NCI-H2227 (cell line): ENCODE results near the gene STX8.

Experiments used
- DNase-seq: peaks from one replicate; lab custom pipeline; 2025; ENCODE audit not compliant: unreplicated experiment; lab: John Stamatoyannopoulos, UW

STX8 gene

GRCh38 chr17:9230346-9230745 is 345.3 kb downstream of the STX8 start:
- no peak for DNase-seq

DNA sequence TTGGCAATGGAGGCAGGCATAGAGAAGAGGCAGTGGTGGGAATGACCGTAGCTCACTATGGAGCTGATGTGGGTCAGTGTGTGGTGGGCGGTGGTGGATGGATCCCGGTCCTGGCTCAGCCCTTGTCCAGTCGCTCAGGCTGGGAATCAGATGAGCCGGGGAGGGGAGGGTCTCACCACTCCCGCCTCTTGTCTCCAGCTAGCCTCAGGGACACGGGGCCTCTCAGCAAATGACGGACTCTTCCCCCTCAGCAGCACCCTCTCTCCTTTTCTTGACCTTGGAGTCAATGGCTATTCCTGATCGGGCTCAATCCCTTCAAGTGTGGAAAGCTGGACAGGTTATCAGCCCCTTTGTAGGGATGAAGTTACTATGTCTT is 345.8 kb downstream of the STX8 start:
- no peak for DNase-seq

DNA sequence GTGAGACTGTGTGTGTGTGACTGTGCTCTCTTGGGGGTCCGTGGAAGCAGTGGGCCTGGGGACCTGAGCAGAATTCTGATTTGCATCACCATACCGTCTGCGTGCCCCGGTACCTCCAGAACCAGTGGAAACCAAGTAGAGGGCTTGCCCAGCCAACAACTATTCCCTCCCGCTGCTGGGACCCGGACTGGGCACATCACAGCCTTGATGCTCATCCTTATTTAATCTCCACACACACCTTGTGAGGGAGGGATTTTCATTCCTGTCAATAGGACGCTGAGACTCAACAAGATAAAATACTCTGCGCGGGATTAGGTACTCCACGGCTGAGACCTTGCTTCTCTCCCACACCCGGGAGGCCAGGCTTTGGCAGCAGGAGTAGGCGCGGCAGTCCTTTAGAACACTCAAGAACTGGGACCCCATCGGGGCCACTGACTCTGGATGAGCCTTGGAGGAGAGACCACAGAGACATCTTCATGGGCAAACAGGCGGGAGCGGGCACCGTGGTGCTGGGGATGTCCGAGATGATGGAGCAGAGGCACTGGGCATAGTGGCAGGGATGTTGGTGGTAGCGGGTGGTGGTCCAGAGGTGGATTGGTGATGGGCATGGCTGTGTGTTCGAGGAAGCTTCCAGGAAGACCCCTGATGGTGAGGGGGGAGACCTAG is 346.3 kb downstream of the STX8 start:
- DNase-seq, result no peak

DNA sequence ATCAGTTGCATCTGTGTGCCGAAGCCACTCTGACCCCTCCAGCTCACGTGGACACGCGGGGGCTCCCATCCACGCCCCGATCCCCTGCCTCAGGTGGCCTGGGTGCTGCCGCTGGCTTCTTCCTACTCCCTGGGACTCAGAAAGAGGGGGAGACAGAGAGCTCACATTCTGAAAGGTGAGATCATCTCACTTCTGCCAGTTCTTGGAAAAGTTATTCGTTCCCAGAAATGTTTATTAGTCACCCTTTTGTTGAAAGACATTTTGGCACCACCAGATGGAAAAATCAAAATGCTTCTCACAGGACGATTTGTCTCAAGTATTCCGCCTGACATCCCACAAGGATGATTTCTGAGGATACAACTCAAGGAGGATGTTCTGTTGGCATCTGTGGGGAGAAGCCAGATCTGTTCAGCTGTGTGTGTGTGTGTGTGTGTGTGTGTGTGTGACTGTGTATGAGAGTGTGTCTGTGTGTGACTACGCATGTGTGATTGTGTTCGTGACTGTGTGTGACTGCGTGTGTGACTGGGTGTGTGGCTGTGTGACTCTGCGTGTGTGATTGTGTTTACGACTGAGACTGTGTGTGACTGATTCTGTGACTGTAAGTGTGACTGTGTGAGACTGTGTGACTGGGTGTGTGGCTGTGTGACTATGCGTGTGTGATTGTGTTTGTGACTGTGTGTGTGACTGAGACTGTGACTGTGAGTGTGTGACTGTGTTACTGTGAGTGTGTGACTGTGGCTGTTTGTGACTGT is 347.0 kb downstream of the STX8 start:
- DNase-seq, result no peak

DNA sequence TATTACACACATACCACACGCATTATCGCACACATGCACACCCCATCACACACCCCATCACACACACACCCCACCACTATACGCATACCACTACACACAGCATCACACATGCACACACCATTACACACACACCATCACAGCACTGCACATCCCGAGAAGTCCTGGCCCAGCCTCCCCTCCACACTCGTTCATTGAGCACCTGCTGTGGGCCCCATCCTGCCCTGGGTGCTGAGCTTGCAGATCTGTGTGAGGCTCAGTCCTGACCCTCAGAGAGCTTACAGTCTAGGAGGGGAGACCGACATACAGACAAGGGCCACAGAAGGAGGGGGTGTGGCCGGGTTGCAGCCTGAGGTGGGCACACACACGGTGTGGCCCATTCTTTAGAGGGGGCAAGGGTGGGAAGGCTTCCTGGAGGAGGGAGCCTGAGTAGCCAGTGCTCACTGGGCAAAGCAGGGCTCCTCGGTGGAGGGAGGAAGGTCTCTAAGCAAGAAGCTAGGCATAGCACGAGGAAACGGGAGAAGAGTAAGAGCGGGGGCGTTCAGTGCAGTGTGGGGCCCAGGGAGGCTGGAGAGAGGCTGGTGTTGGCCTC is 347.7 kb downstream of the STX8 start:
- no peak for DNase-seq

DNA sequence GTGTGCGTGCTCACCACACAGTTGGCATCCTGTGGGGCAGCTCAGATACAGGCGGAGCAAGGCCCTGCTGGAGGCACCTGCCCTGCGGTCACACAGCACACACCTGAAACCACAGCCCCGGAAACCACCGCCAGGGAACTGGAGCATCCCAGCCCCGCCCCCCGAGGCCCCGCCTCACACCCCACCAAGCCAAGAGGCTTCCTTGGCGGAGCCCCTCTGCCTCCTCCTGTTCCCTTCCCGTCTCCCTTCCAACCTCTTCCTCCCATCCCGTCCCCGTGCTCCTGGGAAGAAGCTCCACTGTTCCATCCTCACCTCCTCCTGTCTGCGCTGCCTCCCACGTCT is 348.9 kb downstream of the STX8 start:
- no peak for DNase-seq

- DNase-seq, result no peak
These were observed 349.4 kb downstream of the STX8 start for GRCh38 chr17:9226130-9226793.

GRCh38 chr17:9225305-9226101 is 350.1 kb downstream of the STX8 start:
- DNase-seq, result no peak

- no peak for DNase-seq
These were observed 351.1 kb downstream of the STX8 start for GRCh38 chr17:9224485-9224884.

DNA sequence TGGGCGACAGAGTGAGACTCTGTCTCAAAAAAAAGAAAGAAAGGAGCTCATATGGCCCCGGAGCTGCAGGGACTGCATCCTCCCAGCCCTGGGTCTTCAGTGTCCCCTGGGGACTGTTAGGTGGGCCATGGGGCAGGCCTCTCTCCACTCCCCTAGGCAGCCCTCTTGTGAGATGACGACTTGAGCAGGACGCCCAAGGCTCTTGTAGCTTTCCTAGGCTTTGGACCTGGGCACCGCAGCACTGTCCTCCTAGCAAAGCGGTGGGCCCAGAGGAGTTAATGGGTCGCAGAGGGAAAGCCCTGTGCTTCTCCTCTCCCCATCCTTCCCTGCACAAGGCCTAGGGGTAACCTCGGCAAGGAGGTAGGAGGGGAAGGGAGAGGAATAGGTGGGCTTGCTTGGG is 352.1 kb downstream of the STX8 start:
- no peak for DNase-seq

GRCh38 chr17:9221922-9222180 is 353.8 kb downstream of the STX8 start:
- no peak for DNase-seq

DNA sequence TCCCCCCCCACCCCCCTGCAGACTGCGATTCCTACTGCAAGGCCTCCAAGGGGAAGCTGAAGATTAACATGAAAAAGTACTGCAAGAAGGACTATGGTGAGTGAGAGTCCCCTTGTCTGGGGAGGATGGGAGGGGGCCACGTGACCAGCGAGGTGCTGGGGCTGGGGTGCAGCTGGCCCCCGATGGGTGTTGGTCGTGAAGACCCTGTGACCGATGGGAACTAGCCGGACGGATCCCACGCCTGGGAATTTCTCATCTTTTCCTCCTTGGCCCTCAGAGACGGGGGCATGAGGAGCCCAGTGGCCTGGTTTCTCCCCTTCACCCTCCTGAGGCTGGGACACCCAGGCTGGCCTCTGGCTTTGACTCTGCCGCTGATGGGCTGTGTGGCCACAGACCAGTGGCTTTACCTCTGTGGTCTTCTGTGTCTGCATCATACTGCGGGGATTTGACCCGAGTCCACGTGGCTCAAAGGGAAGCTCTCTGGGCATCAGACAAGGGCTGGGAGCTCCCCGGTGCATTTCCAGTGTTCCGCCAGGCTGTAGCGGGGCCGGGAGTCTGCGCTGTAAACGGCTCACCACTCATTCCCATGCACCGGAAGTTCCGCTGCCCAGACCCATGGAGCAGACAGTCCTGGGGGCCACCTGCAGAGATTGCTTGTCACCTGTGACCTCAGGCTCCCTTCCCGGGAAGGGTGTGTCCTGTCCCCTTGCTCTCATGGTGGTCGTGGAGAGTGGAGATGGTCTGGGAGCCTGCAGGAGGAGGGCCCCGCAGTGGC is 354.3 kb downstream of the STX8 start:
- no peak for DNase-seq

GRCh38 chr17:9220398-9221146 is 355.0 kb downstream of the STX8 start:
- no peak for DNase-seq

DNA sequence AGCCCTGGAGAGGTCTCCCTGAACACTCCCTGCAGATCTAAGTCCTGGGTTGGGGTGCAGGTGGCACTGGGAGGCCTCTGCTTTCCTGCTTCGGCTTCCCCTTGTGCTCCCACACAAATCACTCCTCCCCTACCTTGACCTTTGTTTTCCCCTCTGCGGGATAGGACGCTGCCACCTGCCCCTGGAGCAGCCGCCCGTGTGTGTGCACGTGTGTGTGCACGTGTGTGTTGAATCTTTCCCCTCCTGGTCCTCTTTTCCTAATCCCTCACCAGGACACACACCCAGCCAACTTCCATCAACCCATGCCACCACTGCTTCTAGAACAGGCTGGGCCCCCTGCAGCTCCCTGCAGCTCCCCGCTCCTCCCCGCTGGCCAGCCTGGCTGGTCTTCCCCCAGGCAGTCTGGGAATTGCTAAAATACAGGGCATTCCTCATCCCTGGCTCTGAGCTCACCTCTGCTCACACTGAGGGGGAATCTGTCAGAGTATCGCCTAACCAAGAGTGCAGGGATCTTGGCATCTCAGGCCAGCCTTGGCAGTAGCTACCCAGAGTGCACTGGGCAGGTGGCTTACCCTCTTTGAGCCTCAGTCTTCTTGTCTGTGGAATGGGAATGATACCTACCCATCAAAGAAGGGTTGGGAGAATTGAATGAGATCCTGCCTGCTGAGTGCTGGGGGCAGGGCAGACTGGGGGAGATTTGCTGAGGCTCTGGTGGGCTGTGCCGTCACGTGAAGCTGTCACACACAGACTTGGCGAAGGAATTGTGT is 355.8 kb downstream of the STX8 start:
- DNase-seq, result no peak

DNA sequence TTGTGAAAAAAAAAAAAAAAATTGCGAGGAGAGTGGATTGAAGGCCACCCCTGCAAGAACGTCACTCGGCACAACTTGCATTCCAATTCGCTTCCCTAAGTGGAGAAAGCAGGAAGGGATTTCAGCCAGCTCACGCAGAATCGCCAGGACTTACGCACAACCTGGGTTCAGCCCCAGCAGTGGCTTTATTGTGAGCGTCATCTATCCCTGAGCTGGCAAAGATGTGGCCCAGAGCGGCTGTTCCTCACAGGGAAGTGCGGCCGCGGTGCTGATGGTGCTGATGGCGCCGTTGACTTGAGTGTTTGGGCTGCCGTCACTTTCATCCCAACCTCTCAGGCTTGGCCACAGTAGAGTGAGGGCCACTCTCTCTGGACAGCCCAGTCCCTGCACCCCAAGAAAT is 356.7 kb downstream of the STX8 start:
- DNase-seq, result no peak

DNA sequence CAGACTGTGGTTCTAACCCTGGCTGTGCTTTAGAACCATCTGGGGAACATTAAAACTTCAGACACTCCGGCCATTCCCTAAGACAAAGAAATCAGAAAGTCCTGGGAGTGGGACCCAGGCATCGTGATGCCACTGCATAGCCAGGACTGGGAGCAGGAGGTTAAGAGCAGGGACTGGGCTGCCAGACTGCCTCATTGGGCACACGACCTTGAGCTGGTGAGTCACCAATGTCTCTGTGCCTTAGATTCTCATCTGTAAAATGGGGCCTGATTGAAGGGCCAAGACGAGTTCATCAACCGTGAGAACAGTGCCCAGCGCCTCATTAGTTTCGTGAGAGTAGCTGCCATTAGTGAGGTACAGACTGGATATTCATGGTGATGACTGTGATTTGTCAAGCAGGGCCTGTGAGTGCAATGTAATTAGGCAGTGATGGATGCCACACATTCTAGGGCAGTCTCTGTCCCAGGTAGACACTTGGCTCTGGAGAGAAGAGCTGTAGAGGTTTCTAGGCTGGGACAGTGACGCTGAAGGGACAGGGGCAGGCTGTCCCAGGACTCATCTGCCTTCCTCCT is 357.5 kb downstream of the STX8 start:
- no peak for DNase-seq

GRCh38 chr17:9217151-9218056 is 358.2 kb downstream of the STX8 start:
- DNase-seq, result no peak

DNA sequence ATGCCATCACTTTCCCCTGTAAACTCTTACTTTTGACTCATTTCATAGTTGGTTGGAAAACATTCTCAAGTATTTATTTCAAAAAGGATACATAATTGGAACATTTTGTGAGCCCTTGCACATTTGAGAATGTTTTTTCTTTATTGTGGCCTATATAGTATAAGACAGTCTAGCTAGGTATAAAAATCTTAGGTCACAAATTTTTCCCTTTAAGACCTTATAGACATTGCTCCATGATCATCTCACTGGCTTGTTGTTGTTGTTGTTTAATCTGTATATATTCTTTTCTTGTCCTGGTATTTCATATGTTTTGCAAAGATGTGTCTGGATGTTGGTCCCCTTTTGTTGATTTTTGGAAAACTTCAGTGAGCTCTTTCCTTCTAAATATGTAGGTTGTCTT is 360.2 kb downstream of the STX8 start:
- DNase-seq, result no peak
